NCI-H774 (cell line): Measurements from ENCODE around the gene NUF2.

Source experiments
- DNase-seq: peaks from one replicate; lab custom pipeline; 2025; lab: John Stamatoyannopoulos, UW

NUF2 gene

DNA sequence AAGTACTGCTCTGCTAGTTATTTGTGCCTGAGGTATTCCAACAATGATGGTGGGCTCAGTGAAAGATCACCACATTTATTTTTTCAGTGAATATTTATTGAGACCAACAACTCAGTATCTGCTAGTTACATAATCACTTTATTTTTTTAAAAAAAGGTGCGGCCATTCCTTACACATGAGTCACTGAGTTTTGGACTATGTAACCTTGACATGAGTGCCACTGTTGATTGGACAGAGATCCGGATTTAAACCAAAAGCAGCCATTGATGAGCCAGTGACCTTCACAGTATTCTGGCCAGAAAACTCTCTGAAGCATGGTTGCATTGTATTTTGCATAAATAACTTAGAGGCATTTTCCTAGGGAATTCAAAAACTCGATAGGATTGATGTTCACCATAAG, 79.5 kb downstream of the NUF2 start:
- no peak for DNase-seq
